T-helper 2 cell (primary cell): ENCODE data around the gene HDC.
A peak's percentile ranks its signal among the peaks of the same experiment; 100 is the strongest.

Source experiments
- DNase-seq, 5 experiments: peaks; one replicate each; pipeline versions ENCODE4 v3.0.0 to v3.0.0-alpha.2; 2012 to 2022
- total RNA-seq, 2 donors: gene quantifications; one replicate each; lab custom pipeline; 2026; lab: John Stamatoyannopoulos, UW

The HDC gene
- total RNA-seq = 0 to 0.07 reads per million in 2 donors

GRCh38 chr15:50265620-50266019, at the start of gene HDC:
HDC (minus strand) TSS chr15:50265726; CDS start chr15:50265623, 103 bp downstream.
- no peak for DNase-seq

GRCh38 chr15:50312636-50313035, 47.1 kb upstream of the HDC start:
- peak in 1 of 5 experiments; percentile 3 for DNase-seq

GRCh38 chr15:50307799-50308198, 42.3 kb upstream of the HDC start:
- no peak for DNase-seq

- no peak for DNase-seq
These were observed 39.3 kb upstream of the HDC start for GRCh38 chr15:50304836-50305235.

GRCh38 chr15:50302581-50302980, 37.1 kb upstream of the HDC start:
- no peak for DNase-seq

GRCh38 chr15:50298340-50298739, 32.8 kb upstream of the HDC start:
- DNase-seq = no peak

GRCh38 chr15:50295966-50296365, 30.4 kb upstream of the HDC start:
- no peak for DNase-seq

GRCh38 chr15:50289749-50290148, 24.2 kb upstream of the HDC start:
- DNase-seq = no peak

- DNase-seq = no peak
These were observed 22.0 kb upstream of the HDC start for GRCh38 chr15:50287324-50288116.

- DNase-seq = no peak
These were observed 15.9 kb upstream of the HDC start for GRCh38 chr15:50281427-50281826.

GRCh38 chr15:50280271-50280670, 14.7 kb upstream of the HDC start:
- DNase-seq = no peak

GRCh38 chr15:50278496-50278895, 13.0 kb upstream of the HDC start:
- DNase-seq = no peak

- no peak for DNase-seq
These were observed 11.8 kb upstream of the HDC start for GRCh38 chr15:50277370-50277769.

GRCh38 chr15:50275908-50276307, 10.4 kb upstream of the HDC start:
- DNase-seq = no peak

- no peak for DNase-seq
These were observed 9.6 kb upstream of the HDC start for GRCh38 chr15:50275091-50275490.

GRCh38 chr15:50267577-50267976, 2.1 kb upstream of the HDC start:
- no peak for DNase-seq

- DNase-seq = peak in 2 of 5 experiments; percentile 62 to 85
These were observed 3.0 kb downstream of the HDC start for GRCh38 chr15:50262533-50262932.

- DNase-seq = peak in 1 of 5 experiments; percentile 60
These were observed 3.5 kb downstream of the HDC start for GRCh38 chr15:50261981-50262380.

GRCh38 chr15:50260969-50261496, 4.5 kb downstream of the HDC start:
- DNase-seq = peak in 1 of 5 experiments; percentile 60

- peak in 1 of 5 experiments; percentile 50 for DNase-seq
These were observed 6.2 kb downstream of the HDC start for GRCh38 chr15:50259276-50259675.

GRCh38 chr15:50257924-50258323, 7.6 kb downstream of the HDC start:
- peak in 1 of 5 experiments; percentile 87 for DNase-seq

GRCh38 chr15:50257332-50257731, 8.2 kb downstream of the HDC start:
- DNase-seq = no peak

GRCh38 chr15:50256188-50257041, 9.1 kb downstream of the HDC start:
- peak in 1 of 5 experiments; percentile 60 for DNase-seq
